GM21390 (cell line): ENCODE measurements around the gene CD55.

Experiments
- ATAC-seq: cut with Tn5 transposase; IDR thresholded peaks from one replicate; pipeline ENCODE4 v1.9.1; 2021; ENCODE audit not compliant: unreplicated experiment

Gene CD55

GRCh38 chr1:207355513-207356295, 34.2 kb downstream of the CD55 start:
- no peak for ATAC-seq

DNA sequence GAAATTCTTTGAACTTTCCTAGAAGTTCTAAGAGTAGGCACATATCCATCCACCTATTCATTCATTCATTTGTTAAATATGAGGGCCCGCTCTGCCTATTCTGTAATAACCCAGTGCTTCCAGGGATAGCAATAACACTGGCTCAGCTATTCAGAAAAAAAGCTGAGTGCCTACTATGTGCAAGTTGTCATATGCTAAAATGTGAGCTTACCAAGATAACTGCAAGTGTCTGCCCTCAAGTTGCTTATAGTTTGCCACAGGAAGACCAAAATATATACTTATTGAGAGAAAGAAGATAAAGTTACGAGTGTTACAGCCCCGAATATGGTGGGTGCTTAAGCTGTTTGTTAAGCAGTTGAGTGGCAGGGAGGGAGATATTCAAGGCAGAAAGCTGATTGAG, 39.6 kb downstream of the CD55 start:
- no peak for ATAC-seq

GRCh38 chr1:207361889-207362288, 40.4 kb downstream of the CD55 start:
- ATAC-seq, result no peak

DNA sequence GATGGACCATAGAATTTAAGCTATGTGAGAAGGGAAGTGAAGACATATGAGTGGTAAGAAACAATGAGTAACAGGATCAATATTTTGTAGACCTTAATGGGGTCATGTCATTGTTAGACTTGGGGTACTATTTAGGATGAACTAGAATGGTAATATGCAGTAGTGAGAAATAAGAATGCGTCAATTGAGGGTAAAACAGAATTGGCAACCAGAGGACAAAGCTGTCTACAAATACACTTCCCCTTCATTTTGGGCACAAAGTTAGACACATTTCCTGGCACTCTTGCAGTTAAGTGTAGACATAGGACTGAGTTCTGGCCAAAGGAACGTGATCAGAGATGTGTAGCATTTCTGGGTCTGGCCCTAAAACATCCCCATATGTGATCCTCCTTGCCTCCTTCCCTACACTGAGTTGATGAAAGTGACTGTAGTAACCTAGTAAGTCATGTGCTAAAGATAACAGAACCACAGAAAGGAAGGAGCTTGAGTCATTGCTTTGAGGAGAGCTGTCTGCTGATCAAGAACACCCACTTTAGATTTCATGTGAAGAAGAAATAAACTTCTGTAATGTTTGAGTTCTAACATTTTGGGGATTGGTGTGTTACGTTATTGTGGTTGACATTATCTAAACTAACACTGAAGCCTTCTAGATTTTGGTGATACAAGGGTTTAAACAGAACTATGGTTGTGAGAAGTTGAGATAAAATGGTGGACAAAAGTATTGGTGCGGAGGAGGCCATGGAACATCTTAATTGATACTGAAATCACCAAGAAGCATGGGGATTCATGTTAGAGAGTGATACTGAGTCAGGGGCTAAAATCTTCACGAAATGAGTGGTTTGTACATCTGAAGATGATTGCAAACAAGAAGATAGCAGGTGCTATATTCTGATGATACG, 41.7 kb downstream of the CD55 start:
- no peak for ATAC-seq

- no peak for ATAC-seq
These were observed 42.4 kb downstream of the CD55 start for GRCh38 chr1:207363871-207364270.

DNA sequence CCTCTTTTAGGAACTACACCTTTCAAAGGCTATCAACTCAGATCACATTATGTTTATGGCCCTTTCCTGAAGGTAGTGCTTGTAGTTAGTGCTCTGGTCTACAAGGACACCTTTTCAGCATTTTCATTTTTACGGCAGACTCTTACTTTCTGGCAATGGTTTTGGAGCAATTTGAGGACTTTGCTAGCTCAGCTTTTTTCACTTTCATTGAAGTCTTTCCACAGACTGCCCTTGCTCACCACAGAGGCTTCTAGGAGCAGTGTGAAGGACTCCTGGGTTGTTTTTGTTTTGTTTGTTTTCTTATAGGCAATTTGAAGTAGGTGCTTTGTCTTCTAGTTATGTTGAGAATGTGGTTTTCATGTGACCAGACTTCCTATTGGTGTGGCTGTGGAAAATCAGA, 43.1 kb downstream of the CD55 start:
- no peak for ATAC-seq

GRCh38 chr1:207365063-207365462, 43.6 kb downstream of the CD55 start:
- ATAC-seq, result no peak

GRCh38 chr1:207366022-207366421, 44.5 kb downstream of the CD55 start:
- no peak for ATAC-seq

GRCh38 chr1:207388721-207389120, 67.2 kb downstream of the CD55 start:
- ATAC-seq, result no peak

DNA sequence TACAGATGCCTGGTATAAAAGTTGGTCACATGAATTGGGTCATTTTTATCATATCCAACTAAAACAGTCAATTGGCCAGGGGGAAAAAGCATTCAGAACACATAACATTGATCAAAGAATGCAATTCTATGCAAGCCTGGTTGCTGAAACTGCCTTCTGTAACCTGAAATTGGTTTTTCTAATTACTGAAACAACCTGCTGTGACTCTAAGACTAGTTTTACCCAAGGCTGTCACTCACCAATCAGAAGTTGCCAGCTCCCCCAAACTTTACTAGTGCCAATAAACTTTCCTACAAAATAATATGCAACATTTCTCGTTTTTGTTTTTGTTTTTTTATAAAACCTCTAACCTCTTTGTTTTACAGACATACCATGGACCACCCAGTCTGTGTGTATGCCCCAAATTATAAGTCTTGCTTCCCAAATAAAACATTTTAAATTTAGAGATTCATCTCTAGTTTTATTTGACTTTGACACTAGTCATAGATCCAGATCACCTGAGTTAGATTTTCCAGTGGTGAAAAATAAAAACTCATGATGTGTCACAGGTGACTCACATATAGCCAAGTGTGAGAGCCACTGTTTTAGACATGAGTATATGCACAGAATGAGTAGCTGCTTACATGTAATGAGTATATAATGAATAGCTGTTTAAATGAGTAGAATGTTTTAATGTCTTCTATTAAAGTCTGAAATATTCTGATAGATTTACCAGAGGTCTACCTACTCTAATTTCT, 68.4 kb downstream of the CD55 start:
- no peak for ATAC-seq

DNA sequence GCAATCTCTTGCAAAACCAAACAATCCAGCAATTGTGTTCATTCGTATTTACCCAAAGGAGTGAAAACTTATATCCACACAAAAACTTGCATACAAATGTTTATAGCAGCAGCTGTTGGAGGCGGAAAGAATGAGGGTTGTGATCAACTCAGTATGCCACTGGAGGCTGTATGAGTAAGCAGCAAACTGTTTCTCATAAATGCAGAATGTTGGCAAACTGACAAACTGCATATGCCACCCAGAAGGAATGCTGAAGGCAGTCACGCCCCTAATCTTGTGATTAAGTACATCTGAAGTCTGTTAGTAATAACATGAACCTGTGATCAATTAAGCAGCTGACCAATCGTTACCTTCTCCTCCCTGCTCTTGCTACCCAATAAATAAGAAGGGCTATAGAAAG, 72.1 kb downstream of the CD55 start:
- ATAC-seq, result no peak

DNA sequence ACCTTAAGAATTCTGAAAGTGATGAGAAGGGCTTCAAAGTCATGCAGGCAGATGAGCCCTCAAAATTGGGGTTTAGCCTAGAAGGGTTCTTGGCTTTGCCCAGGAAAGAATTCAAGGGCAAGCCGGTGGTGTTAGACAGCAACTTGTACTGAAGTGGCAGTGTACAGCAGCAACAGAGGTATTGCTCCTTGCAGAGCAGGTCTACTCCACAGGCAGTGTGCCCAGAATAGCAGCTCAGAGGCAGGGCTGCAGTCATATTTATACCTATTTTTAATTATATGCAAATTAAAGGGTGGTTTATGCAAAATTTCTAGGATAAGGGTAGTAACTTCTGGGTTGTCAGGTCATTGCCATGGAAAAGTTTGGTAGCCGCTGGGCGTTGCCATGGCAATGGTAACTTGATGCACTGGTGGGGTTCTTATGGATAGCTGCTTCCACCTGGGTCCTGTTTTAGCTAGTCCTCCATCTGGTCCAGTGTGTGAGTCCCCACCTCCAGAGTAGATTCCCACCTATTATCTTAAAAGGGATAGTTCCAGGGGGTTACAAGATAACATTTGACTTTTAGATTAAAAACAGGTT, 74.8 kb downstream of the CD55 start:
- ATAC-seq, result no peak

DNA sequence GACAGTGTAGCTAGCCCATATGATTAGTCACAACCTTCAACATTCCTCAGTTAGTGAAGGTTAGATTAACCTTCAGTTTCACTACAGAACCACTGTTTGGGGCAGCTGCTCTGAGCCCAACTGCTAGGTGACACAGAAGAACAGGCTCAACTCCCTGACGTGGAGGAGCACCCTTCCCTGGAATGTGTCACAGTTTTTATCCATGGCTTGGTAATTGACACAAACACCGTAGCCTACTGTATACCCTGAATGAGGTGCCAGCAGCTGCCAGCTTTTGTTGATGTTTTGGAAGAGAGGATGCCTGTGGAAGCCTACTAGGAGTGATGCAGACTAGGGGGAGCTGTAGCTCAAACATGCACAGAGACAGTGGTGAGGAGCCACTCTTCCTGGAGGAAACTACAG, 76.0 kb downstream of the CD55 start:
- ATAC-seq, result no peak

DNA sequence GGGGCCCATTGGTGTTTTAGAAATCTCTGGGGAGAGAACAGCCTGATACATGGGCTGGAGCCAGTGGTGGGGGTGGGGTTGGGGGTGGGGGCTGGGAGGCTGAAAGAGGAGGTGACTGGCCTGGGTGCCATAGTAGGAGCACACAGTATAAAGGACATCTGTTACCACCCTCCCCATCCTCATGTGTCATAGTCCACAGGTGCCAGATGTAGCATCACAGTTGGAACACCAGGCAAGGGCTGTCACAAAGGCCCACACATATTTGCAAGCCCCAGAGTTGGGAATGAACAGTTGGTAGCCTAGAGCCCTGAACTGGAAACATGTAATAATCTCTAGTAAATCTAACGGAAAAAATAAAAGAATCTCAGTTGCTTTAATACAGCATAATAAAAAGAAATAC, 77.5 kb downstream of the CD55 start:
- ATAC-seq, result no peak

GRCh38 chr1:207401578-207401977, 80.1 kb downstream of the CD55 start:
- no peak for ATAC-seq

- ATAC-seq, result no peak
These were observed 81.3 kb downstream of the CD55 start for GRCh38 chr1:207402744-207403143.

- ATAC-seq, result peak; percentile 55
These were observed 83.5 kb downstream of the CD55 start for GRCh38 chr1:207404849-207405525.

GRCh38 chr1:207405814-207406213, 84.3 kb downstream of the CD55 start:
- no peak for ATAC-seq

DNA sequence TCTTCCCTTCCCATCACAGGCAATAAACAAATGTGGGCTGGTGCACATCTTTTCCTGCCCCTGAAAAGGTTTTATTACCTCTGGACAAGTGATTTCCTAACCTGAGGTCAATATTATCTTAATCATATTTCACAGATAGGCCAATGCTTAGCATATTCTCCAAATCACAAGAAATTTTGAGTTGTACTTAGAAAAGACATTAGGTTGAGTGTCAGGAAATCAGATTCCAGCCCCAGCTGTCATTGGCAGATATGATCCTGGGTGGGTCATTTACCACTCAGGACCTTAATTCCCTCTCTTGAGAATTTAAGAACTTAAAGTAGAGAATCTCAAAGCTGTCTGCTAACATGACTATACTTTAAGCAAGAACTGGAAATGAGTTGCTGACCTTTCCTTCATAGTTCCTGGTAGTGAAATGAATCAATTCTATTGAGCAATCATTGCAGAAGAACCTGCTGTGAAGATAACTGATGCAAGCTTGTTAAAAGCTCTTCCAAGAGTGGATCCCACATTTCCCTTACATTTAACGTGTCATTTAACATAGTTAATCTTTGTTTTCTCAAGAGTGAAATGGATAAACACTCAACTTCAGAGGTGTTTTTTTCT, 86.3 kb downstream of the CD55 start:
- ATAC-seq, result no peak
